HG03565 (cell line): ENCODE data around the gene ROMO1.
"Not testable (repeated sequence)": the region's sequence is repeated elsewhere in the genome, so short reads cannot be mapped to it uniquely, and the experiment has no call there.

ENCODE experiments used
- ATAC-seq: cut with Tn5 transposase; IDR thresholded peaks from one replicate; pipeline ENCODE4 v1.9.1; 2021; ENCODE audit warnings: mild to moderate bottlenecking, moderate library complexity; ENCODE audit not compliant: unreplicated experiment

ROMO1 gene

DNA sequence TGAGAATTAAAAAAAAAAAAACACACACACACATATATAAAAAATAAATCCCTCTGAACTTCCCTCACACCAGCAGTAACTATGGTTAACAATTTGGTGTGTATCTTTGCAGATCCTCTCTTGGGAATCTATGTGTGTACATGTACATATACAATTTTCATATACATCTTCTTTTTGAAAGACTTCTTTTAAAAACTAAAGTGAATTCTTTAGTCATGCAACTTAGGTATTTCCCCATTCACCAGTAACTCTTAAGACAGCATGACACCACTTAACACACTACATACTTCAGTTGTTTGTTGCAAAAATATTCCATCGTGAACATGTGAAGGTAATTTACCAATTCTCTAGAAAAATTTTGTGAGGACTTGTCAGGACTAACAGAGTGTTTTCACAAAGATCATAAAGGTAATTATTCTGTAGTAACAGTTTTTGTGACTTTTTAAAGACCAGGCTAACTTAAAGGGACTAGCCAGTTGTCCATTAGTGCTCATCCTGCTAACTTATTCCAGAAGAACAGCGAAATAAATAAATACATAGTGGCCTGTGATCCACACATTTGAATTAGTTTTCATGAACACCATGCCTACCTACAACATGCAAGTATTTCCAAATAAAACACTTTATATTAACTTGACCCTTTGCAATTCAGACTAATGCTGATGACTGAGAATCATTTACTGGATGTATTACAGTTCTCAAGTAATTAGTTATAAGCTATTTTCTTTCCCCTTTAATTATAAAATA lies 30.8 kb downstream of the ROMO1 start:
- ATAC-seq, result no peak

DNA sequence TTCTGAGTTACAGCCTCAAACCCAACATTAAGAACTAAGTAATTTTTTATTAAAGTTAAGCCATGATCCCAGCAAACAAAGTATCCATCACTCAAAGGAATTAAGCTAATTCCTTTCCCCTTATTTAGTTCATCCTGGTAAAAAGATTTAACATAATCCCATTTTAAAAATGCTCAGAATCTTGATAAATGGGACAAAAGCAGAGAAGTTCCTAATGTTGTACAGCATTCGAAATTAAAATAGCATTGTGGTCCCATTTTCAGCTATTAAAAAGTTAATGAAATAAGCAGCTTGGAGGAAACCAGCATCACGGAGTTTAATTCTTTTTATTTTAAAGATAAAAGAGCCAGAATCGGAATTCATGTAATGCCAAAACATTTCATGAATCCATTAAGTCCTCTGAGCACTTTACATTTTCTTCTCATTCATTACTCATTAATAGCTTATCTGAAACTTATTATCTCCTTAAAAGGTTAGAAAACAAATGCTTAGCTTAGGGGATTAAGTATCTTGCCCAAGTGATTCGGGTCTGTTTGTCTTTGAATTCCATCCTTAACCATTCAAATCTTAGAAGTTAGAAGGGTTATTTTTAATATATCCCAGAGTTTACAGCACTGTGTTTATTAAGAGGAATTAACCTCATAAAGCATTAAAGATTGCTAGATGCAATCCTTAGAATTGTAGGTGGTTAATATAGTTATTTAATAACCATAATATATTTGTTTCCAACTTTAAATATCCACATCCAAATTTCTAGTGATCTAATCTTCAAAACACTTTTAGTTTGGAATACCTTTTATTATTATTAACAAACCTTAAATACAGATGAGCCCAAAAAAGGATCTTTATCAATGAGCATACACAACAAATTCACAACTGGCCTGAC lies 31.6 kb downstream of the ROMO1 start:
- no peak for ATAC-seq

DNA sequence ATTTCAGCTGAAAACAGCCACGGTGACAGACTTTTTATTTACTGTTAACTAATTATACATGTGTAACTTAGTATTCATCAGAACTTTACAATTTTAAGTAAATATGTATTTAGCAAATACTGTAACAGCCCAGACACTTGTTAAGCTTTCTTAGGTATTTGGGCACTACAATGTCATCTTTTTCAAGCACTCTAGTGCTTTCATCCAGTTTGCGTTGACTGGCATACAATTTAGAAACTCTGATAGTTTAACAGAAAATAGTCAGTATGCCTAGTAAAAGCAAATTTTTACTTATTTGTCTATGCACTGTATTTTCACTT lies 32.2 kb downstream of the ROMO1 start:
- no peak for ATAC-seq

DNA sequence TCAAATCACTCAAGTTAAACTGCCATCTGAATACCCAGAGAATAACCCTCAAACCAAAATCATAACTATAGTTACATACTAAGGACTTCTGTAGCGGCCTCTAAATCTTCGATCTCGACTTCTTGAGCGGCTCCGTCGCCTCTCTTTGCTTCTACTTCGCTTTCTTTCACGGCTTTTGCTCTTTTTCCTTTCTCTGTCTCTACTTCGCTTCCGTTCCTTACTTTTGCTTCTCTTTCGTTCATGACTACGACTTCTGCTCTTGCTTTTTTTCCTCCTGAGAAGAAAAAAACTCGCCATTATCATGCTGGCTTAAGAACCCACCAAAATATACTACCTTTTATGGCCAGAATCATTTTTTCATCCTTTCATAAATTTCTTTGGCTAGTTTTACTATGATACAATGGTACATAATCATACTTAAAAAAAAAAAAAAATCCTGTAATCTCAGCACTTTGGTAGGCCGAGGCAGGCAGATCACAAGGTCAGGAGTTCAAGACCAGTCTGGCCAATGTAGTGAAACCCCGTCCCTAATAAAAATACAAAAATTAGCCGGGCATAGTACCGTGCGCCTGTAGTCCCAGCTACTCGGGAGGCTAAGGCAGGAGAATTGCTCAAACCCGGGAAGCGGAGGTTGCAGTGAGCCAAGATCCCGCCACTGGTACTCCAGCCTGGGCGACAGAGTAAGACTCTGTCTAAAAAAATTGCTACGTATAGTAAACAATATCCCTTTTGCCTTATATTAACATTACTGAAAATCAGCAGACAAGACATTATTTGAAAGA lies 32.8 kb downstream of the ROMO1 start:
- no peak for ATAC-seq

DNA sequence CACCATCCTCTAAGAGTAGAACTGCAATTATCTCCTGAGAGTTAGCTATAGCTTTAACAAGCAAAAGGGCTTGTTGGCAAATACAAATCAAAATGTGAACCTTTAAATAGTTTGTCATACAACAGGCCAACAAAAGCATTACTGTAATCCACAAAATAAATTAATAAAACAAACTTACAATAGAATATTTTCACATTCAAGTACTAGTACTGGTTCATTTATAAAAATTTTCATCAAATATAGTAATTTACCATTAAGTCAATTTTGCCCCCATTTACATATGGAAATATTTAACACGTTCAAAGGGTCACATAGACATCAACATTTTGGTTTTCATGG lies 33.4 kb downstream of the ROMO1 start:
- ATAC-seq, result no peak

DNA sequence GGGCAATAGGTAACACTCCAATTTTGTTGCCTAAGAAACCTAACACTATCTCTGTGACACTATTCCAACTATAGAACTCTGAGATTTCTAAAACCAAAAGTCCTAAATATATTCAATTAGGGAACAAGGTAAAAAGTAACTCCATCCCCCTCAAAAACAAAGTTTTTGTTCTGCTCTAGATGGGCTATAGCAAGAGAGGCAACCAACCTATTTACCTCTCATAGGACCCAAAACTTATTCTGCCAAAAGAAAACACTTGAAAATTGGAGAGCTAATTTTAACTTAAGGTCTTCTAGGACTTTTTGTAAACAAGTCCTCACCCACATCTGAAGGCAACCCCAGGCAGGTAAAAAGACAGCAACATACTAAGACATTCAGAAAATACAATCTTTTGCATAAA lies 35.2 kb downstream of the ROMO1 start:
- ATAC-seq, result no peak

DNA sequence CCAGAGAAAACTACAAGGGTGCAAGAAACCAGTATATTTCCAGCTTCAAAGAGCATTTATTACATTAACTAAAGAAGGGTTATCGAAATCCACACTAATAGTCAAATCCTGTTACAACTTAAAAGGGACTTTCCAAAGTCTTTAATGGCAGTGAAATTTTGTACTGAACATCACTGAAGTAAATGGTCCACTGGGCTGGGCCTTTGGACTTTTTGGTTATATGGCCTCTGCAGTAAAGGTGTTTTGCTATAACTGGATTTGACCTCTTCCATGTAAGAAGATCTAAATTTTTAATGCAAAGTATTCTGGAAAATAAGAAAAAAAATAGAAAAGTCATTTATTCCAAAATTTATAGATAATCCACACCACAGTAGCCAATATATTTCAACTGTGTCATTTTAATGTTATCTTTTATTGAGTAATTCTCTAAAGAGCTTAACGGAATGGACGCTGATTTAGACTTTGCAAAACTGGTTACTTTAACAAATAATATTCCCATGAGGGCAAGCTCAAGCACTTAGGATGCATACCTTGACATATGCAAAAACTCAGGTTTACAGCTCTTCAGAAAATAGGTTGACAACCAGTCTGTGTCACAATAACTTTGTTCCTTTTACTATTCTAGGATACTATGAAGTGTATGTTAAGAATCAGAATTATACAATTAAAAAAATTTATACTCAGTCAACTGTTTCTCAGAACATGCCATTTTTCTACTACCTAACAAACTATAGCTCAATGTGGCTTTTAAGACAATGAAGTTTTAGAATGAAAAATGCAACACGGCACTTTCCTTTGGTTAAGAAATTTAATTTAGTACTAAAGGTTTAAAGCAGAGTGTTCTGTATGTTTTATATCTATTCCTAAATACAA lies 35.8 kb downstream of the ROMO1 start:
- no peak for ATAC-seq

DNA sequence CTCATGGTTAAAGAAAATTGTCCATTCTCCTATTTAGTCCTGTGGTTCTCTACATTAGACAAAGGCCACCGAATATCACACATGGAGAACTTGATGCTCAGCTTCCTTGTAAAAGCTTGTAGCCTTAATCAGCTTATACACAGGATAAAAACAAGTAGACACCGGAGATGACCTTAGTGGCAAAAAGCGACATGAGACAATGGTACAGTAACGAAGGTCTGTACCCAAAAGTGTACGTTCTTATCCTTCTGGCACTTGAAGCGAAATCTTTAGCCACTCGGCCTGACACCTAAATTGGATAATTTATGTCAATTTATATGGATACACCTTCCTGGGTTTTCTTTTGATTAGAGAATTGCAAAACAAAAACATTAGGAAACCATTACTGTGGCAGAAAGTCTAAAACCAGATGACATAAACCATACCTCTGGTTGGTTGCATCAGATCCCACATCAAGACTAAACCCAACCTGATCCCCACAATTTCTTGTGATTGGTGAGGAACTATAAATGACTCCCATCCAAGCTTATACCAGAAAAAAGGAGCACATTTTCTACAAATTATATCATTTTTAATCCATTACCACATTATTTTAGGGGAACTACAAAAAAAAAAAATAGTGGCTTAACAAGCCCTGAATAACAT lies 36.7 kb downstream of the ROMO1 start:
- no peak for ATAC-seq

DNA sequence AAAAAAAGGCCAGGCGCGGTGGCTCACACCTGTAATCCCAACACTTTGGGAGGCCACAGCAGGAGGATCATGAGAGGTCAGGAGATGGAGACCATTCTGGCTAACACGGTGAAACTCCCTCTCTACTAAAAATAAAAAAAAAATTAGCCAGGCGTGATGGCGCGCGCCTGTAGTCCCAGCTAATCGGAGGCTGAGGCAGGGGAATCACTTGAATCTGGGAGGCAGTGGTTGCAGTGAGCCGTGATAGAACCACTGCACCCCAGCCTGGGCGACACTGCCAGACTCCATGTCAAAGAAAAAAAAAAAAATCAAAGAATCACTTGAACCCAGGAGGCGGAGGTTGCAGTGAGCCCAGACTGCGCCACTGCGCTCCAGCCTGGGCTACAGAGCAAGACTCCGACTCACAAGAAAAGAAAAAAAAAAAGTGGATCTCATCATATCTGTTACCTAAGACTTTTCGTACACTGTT lies 38.7 kb downstream of the ROMO1 start:
- ATAC-seq, result no peak

DNA sequence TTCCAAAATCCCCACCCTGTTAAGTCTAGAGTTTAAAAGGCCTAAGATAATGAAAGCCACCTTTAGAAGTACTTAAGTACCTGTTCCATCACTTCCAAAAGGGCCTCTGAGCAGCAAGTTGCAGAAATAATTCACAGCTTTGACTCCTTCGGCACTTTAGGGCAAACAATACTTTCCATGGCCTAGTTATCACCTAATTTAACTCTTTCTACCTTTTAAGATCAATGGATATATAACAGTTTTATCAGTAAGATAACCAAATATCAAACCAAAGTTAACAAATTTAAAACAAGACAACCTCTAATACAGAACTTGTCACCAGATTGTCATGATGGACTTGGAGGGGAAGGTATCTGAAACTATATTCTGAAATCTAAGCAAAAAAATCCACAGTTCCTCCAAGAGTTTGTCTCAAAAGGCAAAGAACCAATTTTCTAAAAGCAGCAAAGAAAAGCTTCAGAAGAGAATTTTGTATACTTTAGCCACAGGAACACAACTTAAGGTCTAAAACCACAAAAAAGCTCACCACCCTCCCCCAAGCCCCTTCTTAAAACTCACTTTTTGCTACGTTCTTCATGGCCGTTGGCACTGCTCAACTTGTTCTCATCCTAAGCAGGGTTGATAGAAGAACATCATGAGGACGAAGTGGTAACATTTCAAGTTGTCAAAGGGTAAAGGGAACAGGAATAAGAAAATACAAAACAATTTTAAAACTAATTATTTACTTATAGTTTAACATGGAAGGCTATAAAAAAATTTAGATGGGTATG lies 39.4 kb downstream of the ROMO1 start:
- no peak for ATAC-seq

DNA sequence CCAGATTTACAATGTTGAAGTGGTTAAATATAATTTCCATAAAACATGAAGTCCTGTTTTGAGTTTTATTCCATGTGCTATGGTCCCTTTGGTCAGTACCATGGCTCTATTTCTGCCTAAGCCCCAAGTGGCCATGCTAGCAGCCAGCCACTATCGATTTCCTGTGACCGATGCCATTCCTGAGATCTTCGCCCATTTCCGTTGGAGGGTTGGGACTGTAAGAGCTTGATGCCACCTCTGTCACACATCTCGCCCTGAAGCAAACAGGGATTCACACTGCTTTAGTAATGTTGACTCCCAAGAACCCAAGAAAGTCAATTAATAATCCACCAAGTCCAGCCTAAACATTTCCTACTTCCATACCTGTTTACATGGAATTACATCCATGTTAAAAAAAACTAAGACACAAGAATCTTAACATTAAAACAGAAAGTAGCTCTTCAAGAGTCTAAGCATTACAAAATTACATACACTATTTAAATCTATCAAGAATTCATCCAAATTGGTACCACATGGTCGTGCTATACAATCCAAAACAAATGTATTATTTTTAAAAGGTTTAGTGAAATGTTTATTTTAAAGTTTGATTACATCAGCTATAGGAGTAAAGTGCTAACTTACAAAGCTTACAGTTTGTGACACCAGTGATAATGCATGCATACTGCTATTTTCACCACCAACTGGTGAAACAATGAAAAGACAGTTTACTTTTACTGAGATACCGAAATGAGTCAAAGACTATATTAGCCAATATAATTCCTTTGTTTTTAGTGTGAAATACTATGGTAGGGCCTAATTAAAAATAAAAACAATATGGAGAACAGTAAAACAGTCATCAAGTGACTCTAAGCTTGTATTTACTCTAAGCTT lies 40.3 kb downstream of the ROMO1 start:
- ATAC-seq, result no peak

DNA sequence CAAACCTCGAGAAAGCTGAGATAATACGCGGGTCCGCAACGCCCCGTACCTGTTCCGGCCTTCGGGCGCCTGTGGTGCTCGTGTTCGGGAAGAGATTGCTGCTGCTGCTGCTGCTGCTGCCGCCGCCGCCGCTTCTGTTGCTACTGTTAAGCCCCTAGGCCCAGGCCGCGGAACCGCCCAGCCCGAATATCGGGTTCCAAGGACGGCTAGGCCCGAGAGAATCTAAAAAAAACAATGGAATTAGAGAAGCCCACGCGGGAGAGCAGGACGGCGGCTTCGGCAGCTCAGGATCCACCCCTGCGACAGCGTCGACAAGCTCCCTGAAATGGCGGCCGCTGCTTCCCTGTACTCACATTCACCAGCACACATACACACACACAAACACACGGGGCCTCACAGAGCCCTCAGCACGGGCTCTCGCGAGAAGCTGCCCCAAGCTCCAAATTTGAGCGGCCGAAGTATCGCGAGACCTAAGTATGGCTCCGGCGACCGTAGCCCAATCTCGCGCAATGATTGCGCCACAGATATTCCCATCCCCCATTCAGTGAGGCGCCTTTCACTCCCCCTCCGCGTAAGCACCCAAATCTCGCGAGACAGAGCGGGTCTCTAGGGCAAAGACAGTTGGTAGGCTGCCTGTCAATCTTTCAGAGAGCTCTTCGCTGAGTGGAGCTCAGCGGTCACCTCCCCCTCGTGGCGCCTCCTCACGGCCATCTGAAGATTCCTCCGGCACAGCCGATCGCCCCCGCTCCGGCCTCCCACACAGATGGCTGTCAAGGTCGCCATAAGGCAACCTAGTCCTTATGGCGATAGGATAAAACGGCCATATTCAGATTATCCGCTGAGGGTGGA lies 42.9 kb downstream of the ROMO1 start, which contains the start of gene RBM39:
RBM39 (minus strand) TSS at position 369 of the 849 bp plus-strand sequence. CDS start 1,386 bp downstream, outside the sequence.
- ATAC-seq, result peak; percentile 73

DNA sequence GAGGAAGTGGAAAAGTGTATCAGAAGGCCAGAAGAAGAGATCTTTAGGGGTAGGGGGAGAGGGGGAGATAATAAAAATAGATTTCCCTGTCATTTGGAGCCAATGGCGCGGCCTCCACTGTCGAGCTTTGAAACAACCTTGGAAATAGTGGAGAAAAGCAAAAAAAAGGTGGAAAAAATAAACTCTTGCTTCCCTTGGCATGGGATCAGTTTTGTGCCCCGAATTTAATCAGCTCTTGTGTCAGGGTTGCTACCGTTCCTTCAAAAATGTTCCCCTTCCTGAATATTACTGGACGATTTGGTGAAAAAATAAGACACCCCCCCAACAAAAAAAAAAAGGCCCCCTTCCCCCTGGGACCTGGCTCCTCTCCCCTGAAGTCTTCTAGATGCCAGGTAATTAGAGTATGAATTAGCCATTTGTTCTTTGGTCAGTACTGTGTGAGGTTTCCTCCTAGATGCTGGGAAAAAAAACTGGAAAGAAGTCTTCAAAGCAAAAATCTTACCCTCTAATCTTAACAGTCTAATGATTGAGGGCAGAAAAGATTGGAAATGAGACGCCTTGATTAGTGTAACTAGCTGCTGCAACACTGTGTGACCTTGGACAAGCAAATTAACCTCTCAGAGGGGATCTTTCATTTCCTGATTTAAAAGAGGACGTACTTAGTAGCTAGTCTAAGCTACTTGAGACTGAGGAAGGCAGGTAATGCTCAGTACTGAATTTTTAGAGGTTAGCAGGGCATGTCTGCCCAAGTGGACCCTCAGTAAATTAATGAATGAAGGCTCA lies 43.7 kb downstream of the ROMO1 start:
- ATAC-seq, result no peak

DNA sequence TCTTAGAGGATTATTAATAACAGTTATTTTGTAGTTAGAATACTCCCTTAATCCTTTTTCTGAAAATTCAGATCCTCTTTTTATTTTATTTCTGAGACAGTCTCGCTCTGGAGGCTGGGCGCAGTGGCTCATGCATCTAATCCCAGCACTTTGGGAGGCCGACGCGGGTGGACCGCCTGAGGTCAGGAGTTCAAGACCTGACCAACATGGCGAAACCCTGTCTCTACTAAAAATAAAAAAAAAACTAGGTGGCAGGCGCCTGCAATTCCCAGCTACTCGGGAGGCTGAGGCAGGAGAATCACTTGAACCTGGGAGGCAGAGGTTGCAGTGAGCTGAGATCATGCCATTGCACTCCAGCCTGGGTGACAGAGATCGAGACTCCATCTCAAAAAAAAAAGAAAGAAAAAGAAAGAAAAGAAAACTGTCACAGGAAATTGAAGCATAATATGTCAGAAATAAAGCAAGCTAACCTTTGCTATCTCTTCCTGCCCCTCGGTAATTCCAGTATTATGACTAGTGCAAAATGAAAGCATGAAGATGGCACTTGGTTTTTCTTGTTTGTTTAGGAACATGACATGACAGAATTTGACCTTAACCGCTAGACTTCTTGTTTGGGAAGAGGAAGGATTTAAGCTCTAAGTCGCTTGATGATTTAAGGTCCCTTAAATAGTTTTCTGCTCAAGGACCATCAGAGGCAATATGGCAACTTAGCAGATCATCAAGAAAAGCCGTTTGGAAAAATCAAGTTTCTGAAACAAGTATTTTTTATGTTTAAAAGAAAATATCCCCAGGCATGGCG lies 44.7 kb downstream of the ROMO1 start:
- no peak for ATAC-seq

DNA sequence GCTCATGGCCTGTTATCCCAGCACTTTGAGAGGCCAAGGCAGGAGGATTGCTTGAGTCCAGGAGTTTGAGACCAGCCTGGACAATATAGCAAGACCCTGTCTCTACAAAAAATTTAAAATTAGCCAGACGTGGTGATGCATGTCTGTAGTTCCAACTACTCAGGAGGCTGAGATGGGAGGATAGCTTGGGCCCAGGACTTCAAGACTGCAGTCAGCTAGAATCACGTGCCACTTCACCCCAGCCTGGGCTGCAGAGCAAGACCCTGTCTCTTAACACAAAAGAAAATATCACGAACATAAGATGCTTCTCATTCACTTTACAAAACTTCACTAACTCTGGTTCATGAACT lies 45.3 kb downstream of the ROMO1 start:
- not testable (repeated sequence) for ATAC-seq
